Measurements from ENCODE around the gene LMX1A. TPM values are rescaled to one million over a fixed set of nuclear protein-coding genes. Genes with fewer than 3 reads are reported as not detected.

Gene LMX1A
- total RNA-seq, 6 experiments from 2014 or later = 0.14 TPM; not detected in 5

- ATAC-seq (no peak), DNase-seq (no peak)
- Histone ChIP-seq H3K4me3 (no peak overlapping the region), H3K36me3 (no peaks in the 10 kb centered on the region), H3K4me1 (no peaks in the 10 kb centered on the region), H3K9me3 (no peaks in the 10 kb centered on the region), H3K27ac (no peak overlapping the region), H3K27me3 (no peaks in the 10 kb centered on the region)
- WGBS (ENCODE audit: insufficient coverage, low coverage, low lambda C conversion rate, missing lambda C conversion rate) = 60% methylated on average over 3 of the region's 4 CpGs
- TF ChIP-seq POLR2A (IDR thresholded peaks at IDR 0.05) (no peak), CTCF (IDR thresholded peaks at IDR 0.05) (no peak)
- intact Hi-C loops (cut with DNase I) = loop anchor here in 1 of 2 donors (10.0 kb wide), 1 partner anchor 199 kb away; no protein-coding TSS in a partner anchor
Measured at GRCh38 chr1:165395901-165396300, 39.4 kb upstream of the LMX1A start.

- Histone ChIP-seq H3K27ac (no peak overlapping the region), H3K4me1 (no peaks in the 10 kb centered on the region), H3K27me3 (no peaks in the 10 kb centered on the region), H3K36me3 (no peaks in the 10 kb centered on the region), H3K9me3 (no peaks in the 10 kb centered on the region), H3K4me3 (no peak overlapping the region)
- intact Hi-C loops (cut with DNase I) = loop anchor here in 1 of 2 donors (10.0 kb wide), 1 partner anchor 199 kb away; no protein-coding TSS in a partner anchor
- ATAC-seq = no peak
- DNase-seq = no peak
- TF ChIP-seq POLR2A (IDR thresholded peaks at IDR 0.05) = no peak
- no peak for TF ChIP-seq CTCF (IDR thresholded peaks at IDR 0.05)
Measured at GRCh38 chr1:165395478-165395877, 39.0 kb upstream of the LMX1A start.

- intact Hi-C loops (cut with DNase I) = loop anchor here in 1 of 2 donors (10.0 kb wide), 1 partner anchor 202 kb away; no protein-coding TSS in a partner anchor
- ATAC-seq (peak; percentile 95 to 99 (median 96)), DNase-seq (peak; percentile 69 to 75 (median 71))
- Histone ChIP-seq H3K9me3 (no peaks in the 10 kb centered on the region), H3K4me1 (no peaks in the 10 kb centered on the region), H3K27ac (no peak overlapping the region), H3K36me3 (no peaks in the 10 kb centered on the region), H3K4me3 (no peak overlapping the region), H3K27me3 (no peaks in the 10 kb centered on the region)
- WGBS (ENCODE audit: insufficient coverage, low coverage, low lambda C conversion rate, missing lambda C conversion rate) = 12% methylated on average over 19 of the region's 19 CpGs
- TF ChIP-seq POLR2A (IDR thresholded peaks at IDR 0.05) = no peak
- TF ChIP-seq CTCF (IDR thresholded peaks at IDR 0.05) = peak; percentile 78 to 93 (median 92)
Measured at GRCh38 chr1:165392634-165393571, 36.4 kb upstream of the LMX1A start.

GRCh38 chr1:165389609-165390008 is 33.1 kb upstream of the LMX1A start:
- Histone ChIP-seq H3K27me3 (no peaks in the 10 kb centered on the region), H3K27ac (no peak overlapping the region), H3K4me1 (no peaks in the 10 kb centered on the region), H3K36me3 (no peaks in the 10 kb centered on the region), H3K4me3 (no peak overlapping the region), H3K9me3 (no peaks in the 10 kb centered on the region)
- WGBS (ENCODE audit: insufficient coverage, low coverage, low lambda C conversion rate, missing lambda C conversion rate) = 24% methylated on average over 2 of the region's 2 CpGs
- no peak for TF ChIP-seq POLR2A (IDR thresholded peaks at IDR 0.05)
- no peak for TF ChIP-seq CTCF (IDR thresholded peaks at IDR 0.05)
- no peak for DNase-seq
- intact Hi-C loops (cut with DNase I) = loop anchor here in 1 of 2 donors (10.0 kb wide), 1 partner anchor 205 kb away; no protein-coding TSS in a partner anchor
- ATAC-seq = no peak

All from right lobe of liver (tissue), 6 donors.